GM18909 (cell line): ENCODE results near the gene AQP9.
"Not testable (repeated sequence)": the region's sequence is repeated elsewhere in the genome, so short reads cannot be mapped to it uniquely, and the experiment has no call there.

Experiments used
- ATAC-seq: cut with Tn5 transposase; IDR thresholded peaks from one replicate; pipeline ENCODE4 v1.9.1; 2021; ENCODE audit warnings: mild to moderate bottlenecking; ENCODE audit not compliant: unreplicated experiment, poor library complexity

Gene AQP9

DNA sequence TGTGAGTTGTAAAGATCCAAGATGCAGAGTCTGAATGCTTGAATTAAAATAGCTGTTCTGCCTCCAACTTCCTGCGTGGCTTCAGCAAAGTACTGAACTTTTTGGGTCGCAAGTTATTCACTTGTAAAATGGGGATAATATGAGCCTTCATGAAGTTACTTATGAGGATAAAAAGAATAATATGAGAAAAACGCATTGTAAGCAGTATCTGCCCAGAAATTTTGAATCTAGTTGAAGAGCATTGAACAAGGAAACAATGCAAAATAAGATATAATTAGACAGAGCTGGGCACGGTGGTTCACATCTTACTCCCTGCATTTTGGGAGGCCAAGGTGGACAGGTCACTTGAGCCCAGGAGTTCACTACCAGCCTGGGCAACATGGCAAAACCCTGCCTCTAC is 37.8 kb downstream of the AQP9 start:
- ATAC-seq = no peak

DNA sequence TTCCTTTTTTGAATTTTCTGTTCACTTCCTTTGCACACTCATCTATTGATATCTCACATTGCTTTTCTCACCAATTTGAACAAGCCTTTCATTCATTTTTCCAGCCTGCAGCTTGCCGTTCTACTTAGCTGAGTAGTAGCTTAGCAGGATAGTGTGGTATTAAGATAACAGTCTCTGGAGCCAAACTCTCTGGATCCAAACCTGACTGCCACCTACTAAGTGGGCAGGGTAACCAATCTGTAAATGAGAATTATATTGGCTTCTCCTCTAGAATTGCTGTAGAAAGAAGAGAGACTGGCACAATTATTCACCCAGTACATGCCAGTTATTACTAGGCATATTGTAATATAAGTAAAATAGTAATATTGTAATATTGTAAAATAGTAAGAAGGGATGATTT is 40.5 kb downstream of the AQP9 start:
- ATAC-seq = no peak

GRCh38 chr15:58179206-58179605 is 41.0 kb downstream of the AQP9 start:
- no peak for ATAC-seq

- ATAC-seq = no peak
Measured at GRCh38 chr15:58179741-58180381, 41.7 kb downstream of the AQP9 start.

- ATAC-seq = no peak
Measured at GRCh38 chr15:58182460-58183163, 44.4 kb downstream of the AQP9 start.

DNA sequence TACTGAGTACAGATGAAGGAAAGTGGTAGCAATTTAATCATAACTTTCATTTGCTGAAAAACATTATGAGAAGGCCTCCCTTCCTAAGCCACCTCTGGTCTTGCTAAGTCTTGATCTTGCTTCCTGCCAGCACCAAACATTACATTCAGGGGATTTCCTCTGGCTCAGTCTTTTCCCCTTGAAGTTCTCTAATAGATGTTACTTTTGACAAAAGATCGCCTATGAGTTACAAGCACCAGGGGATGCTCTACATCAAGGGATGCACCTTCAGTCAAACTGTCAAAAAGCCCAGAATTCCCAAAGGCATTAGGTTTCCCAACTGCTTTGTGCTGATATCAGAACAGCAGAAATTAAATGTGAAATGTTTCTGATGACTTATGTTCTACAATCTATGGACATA is 47.3 kb downstream of the AQP9 start:
- ATAC-seq = no peak

- no peak for ATAC-seq
Measured at GRCh38 chr15:58189148-58189811, 51.1 kb downstream of the AQP9 start.

DNA sequence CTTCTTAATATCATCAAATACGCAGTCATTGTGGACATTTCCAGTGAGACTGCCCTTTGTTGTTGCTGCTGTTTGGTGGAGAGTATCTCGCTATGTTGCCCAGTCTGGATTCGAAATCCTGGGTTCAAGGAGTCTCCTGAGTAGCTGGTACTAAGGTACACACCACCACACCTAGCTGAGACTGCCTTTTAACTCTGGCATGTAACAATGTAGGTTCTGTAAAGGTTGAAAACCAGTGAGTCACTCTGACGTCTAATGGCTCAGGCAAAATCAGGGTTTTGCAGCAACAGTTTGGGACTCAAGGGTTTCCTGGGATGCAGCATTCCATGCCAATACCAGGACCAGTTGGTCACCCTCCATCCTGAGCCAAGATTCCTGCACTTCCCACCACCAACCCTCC is 52.2 kb downstream of the AQP9 start:
- no peak for ATAC-seq

GRCh38 chr15:58193636-58194035 is 55.5 kb downstream of the AQP9 start:
- not testable (repeated sequence) for ATAC-seq

DNA sequence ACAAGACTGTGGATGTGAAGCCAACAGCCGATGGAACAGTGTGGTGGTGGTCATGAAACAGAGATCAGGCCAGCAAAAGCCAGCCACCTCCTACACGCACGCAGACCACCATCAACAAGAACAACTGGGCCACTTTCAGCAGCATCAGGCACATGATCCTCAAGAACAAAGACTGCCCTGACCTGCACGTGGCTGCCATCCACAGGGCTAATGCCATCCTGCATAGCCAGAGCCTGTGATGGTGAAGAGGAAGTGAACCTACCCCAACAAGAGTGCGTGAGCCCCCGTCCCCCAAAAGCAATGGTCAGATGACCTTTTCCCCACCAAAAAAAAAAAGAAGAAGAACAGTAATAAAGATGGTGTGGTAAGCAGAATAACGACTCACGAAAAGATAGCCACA is 62.6 kb downstream of the AQP9 start:
- no peak for ATAC-seq

GRCh38 chr15:58201516-58201915 is 63.3 kb downstream of the AQP9 start:
- ATAC-seq = no peak

GRCh38 chr15:58203537-58203936 is 65.4 kb downstream of the AQP9 start:
- ATAC-seq = no peak

DNA sequence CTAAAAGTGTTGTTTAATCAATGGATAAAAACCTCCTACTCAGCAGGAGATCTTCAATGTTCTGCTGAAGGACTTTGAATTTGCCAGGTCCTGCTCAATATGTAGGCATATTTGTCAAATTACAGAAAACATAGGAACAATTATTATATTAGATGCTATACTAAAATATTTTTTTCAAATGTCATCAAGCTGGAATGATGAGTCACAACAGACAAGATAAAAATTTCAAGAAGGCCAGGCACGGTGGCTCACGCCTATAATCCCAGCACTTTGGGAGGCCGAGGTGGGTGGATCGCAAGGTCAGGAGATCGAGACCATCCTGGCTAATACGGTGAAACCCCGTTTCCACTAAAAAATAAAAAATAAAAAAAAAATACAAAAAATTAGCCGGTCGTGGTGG is 68.0 kb downstream of the AQP9 start:
- ATAC-seq = no peak

GRCh38 chr15:58208217-58208616 is 70.0 kb downstream of the AQP9 start:
- not testable (repeated sequence) for ATAC-seq

GRCh38 chr15:58209007-58209481 is 70.9 kb downstream of the AQP9 start:
- ATAC-seq = not testable (repeated sequence)

GRCh38 chr15:58210031-58210430 is 71.8 kb downstream of the AQP9 start:
- ATAC-seq = not testable (repeated sequence)

DNA sequence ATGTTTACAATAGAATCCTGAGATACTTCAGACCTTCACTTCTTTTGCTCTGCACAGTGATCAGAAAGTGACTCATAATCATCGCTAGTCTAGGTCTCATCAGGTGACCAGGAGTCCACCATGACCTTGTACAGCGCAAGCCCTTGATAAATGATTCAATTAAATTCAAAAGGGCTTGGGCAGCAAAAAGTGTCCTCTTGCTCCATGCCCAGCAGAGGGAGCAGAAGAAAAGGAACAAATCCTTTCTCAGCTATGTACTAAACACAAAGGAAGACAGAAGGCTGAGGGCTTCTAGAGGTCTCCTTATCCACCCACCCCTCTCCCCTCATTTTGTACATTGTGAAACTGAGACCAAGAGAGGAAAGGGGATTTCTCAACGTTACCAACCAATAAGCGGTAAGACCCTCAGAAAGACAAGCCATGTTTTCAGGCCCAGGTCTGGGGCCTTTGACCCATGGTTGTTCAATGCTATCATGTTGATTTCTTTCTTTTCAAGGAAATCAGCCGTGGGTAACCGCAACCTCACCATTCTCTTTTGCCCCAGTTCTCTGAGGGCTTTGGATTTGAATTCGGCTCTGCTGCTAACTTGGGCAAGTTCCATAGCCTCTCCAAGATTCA is 74.8 kb downstream of the AQP9 start:
- no peak for ATAC-seq

DNA sequence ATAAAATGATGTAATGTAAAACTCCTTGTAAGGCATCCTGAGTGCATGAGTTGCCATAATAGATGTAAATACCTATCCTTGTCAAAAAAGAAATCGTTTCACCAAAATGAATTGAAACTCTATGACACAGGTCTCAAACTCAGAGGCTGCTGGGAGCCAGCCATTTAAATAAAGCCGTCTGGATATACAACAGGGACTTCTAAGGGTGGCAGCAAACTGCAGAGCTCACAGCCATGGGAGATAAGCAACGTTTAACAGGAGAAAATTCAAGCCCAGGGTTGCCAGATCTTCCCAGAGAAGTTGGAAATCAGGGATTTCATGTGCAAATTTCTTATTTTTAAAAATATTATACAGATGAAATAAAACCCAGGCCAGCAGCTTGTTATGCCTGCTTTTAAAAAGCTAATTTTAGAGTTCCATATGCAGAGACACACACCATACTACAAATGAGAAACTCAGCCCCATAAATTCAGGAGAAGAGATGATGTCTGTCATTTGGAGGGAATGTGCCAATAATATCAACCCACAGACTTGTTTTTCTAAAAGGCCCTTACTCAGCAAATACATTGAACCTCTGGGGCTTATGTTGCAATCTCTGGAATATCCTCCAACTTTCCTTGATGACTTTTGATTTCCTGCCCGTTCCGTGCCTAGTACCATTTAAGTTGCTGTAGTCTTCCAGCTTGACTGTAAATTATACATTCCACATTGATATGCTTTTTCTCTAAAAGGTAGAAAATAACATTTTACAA is 75.6 kb downstream of the AQP9 start:
- no peak for ATAC-seq

DNA sequence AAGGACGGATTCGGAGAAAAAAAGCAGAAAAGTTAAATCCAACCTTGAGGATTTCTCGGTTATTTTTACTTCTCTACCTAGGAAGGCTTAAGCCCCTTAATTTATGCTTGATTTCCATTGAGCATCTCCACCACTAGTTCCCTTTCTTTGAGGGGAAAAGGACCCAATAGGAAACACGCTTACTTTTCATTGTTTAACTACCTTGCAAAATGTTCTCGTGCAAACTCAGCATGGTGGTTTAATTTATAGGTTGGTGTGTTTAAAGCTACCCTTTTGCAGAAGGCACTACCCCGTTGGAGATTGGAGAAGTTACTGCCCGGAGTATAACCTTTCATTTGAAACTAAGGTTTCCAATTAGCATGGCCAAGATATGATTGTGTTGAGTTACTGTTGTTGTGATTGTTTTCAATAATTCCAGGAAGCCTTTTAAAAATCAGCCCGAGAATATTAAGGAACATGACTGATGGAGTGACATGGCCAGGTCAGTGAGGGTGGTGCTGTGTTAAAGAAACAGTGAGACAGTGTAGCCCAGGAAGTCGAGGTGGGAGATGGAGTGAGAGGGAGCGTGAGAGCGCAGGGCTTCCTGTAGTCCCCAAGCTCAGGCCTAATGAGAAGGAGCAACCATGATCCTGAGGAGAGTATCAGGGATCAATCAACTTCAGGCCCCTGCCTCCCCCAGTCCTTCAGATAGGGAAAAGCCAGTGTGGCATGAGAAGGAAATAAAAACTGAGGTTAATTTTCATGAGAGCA is 76.6 kb downstream of the AQP9 start:
- no peak for ATAC-seq

DNA sequence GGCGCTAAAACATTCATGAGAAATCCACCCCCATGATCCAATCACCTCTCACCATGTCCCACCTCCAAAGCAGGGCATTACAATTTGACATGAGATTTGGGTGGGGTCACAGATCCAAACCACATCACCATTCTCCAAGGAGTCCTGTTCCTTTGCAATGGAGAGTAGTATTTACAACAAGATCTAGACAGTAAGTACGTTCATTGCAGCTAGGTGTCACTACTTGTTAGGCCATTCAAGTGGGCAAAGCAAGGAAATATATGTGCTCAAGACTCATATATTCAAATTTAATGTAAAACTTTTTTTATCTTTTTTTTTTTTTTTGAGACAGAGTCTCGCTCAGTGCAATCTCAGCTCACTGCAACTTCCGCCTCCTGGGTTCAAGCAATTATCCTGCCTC is 79.3 kb downstream of the AQP9 start:
- ATAC-seq = no peak
